Fibroblast of villous mesenchyme (primary cell): ENCODE measurements around the gene LRRK1. TPM values are rescaled to one million over a fixed set of nuclear protein-coding genes. Genes with fewer than 3 reads are reported as not detected.

Source experiments
- DNase-seq: peaks from one replicate; pipeline ENCODE4 v3.0.0-alpha.2; 2010; ENCODE audit warnings: low read depth
- H3K4me3 ChIP-seq: 2 replicates; pipeline ENCODE4 v1.5.1; 2011; ENCODE audit warnings: low read depth, mild to moderate bottlenecking, low read length
- CTCF ChIP-seq: IDR thresholded peaks from 2 replicates; pipeline ENCODE4 v1.5.1; 2012; ENCODE audit warnings: low read depth, mild to moderate bottlenecking, low read length; ENCODE audit not compliant: insufficient read depth
- total RNA-seq: library from RNA; depleted of rRNA; stranded (reverse); fragments of >200 nt; gene quantifications from 2 replicates; pipeline ENCODE4 v1.2.3, GENCODE V29; 2012

The LRRK1 gene
- total RNA-seq, 1 donor, result 10.8 TPM

GRCh38 chr15:100901296-100901695, 17.9 kb upstream of the LRRK1 start:
- no peak for TF ChIP-seq CTCF
- DNase-seq, result no peak
- no peak overlapping the region for H3K4me3 ChIP-seq

DNA sequence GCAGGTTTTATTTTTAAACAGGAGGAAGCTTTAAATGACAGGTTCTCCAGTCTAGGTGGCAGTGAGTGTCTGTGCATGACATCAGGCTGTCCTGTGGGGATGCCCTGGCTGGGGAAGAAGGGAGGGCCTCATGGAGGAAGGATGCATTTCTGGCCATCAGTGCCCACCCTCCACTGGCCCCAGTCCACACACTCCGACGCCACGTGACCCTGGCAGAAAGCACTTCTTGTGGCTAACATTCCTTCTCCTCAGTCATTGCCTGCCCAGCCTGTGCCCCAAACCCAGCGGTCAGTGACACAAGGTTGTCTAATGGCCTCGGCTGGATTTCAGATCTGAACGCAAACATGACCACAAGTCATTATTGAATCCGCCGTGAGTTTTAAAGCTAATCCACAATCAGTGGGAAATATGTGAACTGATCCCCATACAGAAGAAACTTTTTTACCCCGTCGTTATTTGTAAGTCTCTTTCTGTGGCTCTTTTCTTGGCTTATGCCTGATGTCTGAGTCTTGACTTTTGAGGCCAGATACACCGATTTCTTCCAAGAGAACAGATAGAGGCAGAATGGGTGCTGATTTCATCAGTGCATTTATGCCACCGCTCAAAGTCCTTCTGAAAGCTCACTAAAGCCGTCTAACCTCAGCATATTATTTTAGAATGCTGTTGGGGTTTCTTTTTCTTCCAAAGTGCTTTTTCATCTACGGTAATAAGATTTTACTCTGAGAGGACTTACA, 17.3 kb upstream of the LRRK1 start:
- peak; percentile 23 for DNase-seq
- H3K4me3 ChIP-seq, result peak overlapping the region; percentile 22
- TF ChIP-seq CTCF, result no peak

- TF ChIP-seq CTCF, result no peak
- peak; percentile 95 for DNase-seq
- H3K4me3 ChIP-seq, result peak overlapping the region; percentile 22
These were observed 16.6 kb upstream of the LRRK1 start for GRCh38 chr15:100902436-100903167.

GRCh38 chr15:100903168-100903554, 16.0 kb upstream of the LRRK1 start:
- TF ChIP-seq CTCF, result no peak
- no peak overlapping the region for H3K4me3 ChIP-seq
- peak; percentile 42 for DNase-seq

DNA sequence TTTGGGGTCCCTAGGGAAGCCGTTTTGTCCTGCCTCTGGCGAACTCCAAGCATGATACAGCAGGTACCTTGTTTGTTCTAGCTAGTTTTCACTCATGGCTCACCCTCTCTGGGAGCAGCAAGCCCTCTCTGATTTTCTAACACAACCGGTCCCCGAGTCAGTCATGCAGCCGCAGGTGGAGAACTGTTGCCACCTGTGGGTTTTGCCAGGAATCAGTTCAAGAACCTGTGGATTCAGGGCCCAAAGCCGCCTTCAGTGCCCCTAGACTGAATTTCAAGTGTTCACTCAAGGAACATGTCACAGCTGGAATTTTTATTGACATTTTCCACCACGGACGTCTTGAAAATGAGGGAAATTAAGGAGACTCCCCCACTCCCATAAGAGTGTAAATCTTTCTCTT, 13.3 kb upstream of the LRRK1 start:
- no peak for TF ChIP-seq CTCF
- DNase-seq, result no peak
- no peak overlapping the region for H3K4me3 ChIP-seq

- no peak for TF ChIP-seq CTCF
- DNase-seq, result no peak
- H3K4me3 ChIP-seq, result no peak overlapping the region
These were observed 10.7 kb upstream of the LRRK1 start for GRCh38 chr15:100908466-100908865.

DNA sequence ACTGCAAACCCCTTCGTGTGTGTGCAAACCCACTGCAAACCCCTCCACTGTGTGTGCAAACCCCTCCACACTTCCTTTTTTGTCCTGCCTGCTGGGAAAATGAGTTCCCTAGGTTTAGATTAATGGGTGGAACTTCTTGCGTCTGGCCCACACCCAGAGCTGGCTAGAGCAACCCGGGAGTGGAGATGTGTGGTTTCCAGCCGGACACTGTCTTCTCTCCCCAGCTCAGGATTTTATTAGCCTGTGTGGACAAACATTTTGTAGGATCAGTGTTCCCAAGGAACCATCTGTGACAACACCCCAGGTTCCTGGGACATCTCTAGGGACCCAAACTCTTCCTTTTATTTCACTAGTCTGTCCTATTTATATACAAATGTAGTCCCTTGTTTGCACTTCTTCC, 9.6 kb upstream of the LRRK1 start:
- no peak for TF ChIP-seq CTCF
- no peak for DNase-seq
- no peak overlapping the region for H3K4me3 ChIP-seq
